ENCODE measurements around the gene LRRC15. TPM values are rescaled to one million over a fixed set of nuclear protein-coding genes. Genes with fewer than 3 reads are reported as not detected.
A peak's percentile ranks its signal among the peaks of the same experiment; 100 is the strongest.

LRRC15 gene
- total and polyA plus RNA-seq, 8 donors, result 0.03 to 6.2 (median 0.16) TPM

DNA sequence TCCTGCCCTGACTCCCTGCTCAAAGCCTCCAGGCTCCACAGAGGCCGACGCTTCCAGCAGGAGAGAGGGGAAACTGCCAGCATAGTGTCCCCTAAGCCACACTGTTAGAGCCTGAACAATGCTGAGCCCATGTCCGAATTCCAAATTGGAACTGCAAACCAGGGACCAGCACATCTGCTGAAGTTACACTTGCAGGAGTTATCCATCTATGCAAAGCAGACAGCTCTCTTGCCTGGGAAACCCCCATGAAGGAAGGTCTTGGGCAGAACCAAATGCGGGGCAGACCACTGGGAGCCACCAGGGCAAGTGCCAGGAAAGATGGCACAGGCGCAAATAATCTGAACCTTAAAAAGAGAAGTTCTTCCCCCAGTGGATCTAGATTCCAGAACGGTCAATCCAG lies 625 bp downstream of the LRRC15 start:
- H3K4me3 ChIP-seq, result no peak overlapping the region
- DNase-seq (no peak), ATAC-seq (no peak)
- peaks cover 0 to 38% of the 10 kb centered on the region in 2 donors for H3K27me3 ChIP-seq
- H3K4me1 ChIP-seq, result no peaks in the 10 kb centered on the region
- no peaks in the 10 kb centered on the region for H3K36me3 ChIP-seq
- no peak overlapping the region for H3K27ac ChIP-seq
- H3K9me3 ChIP-seq, result no peaks in the 10 kb centered on the region
- intact Hi-C loops (cut with DNase I), result no loop called here
- TF ChIP-seq, protein P1, sequence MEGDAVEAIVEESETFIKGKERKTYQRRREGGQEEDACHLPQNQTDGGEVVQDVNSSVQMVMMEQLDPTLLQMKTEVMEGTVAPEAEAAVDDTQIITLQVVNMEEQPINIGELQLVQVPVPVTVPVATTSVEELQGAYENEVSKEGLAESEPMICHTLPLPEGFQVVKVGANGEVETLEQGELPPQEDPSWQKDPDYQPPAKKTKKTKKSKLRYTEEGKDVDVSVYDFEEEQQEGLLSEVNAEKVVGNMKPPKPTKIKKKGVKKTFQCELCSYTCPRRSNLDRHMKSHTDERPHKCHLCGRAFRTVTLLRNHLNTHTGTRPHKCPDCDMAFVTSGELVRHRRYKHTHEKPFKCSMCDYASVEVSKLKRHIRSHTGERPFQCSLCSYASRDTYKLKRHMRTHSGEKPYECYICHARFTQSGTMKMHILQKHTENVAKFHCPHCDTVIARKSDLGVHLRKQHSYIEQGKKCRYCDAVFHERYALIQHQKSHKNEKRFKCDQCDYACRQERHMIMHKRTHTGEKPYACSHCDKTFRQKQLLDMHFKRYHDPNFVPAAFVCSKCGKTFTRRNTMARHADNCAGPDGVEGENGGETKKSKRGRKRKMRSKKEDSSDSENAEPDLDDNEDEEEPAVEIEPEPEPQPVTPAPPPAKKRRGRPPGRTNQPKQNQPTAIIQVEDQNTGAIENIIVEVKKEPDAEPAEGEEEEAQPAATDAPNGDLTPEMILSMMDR (IDR thresholded peaks at IDR 0.05), result no peak

DNA sequence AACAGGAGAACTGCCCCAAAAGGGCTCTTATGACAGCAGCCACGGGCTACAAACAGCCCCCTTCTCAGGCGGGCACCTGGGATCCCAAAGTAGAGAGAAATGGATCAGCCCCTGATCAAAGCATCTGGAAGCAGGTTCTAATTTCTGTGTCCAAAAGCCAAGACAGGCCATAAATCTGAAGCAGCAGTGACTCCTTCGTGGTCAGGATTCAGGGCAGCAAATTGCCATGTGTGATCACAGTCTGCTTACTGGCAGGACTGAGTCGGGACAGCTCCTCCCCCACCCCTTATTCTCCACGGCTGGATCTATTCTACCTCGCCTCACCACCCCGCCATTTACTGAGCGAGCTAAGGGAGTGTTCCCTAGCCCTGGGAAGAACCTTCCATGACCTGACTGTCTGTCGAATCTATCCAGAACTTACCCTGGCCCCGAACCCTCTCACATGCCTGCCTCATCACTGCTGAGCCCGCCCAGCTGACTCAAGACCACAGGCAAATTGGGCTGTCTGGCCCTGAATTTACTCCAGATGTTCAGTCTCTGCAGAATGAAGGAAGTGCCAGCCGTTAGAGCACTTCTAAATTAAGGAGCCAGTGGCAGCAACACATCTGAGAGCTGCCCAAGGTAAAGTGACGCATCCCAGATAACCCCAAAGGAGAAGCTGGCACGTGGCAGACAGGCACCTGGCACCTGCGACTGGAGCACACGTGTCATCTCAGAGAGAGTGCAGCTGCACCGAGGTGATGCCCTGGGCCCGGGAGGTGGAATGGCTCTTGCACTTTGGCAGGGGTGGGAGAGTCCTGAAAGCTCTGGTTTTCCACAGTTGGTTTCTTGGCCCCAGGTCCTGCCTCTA lies 1.3 kb downstream of the LRRC15 start:
- DNase-seq (peak in 1 of 4 donors; percentile 41), ATAC-seq (no peak)
- H3K9me3 ChIP-seq, result no peaks in the 10 kb centered on the region
- no peaks in the 10 kb centered on the region for H3K4me1 ChIP-seq
- H3K4me3 ChIP-seq, result no peak overlapping the region
- H3K27ac ChIP-seq, result no peak overlapping the region
- TF ChIP-seq, protein P1 (IDR thresholded peaks at IDR 0.05), result no peak
- intact Hi-C loops (cut with DNase I), result no loop called here
- H3K36me3 ChIP-seq, result no peaks in the 10 kb centered on the region
- H3K27me3 ChIP-seq, result peaks cover 0 to 38% of the 10 kb centered on the region in 2 donors

DNA sequence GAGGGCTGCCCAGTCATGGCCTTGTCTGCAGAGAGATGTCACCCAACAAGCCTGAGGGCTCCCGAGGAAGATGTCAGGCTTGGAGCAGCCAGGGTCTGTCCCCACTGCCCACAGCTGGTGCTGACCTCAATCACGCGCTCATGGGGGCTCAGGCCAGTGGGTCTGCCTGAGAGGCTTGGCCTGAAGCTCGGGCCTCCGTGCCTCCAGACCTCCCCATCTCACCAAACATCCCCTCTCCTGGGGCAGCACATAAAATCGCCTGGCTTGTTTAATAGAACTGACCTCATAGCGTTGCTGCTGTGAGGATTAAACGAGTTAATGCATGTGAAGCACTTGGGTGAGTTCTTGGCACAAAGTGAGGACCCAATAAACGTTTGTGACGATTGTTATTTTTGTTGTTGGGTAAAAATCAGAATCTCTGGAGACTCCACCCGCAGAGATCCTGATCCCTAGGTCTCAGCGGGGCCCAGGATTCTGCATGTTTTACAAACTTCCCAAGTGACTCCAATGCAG lies 3.5 kb downstream of the LRRC15 start:
- DNase-seq (peak in 1 of 4 donors; percentile 41), ATAC-seq (no peak)
- TF ChIP-seq, protein P1 (IDR thresholded peaks at IDR 0.05), result no peak
- H3K4me3 ChIP-seq, result no peak overlapping the region
- intact Hi-C loops (cut with DNase I), result no loop called here
- peaks cover 0 to 35% of the 10 kb centered on the region in 2 donors for H3K27me3 ChIP-seq
- no peak overlapping the region for H3K27ac ChIP-seq
- H3K36me3 ChIP-seq, result no peaks in the 10 kb centered on the region
- no peaks in the 10 kb centered on the region for H3K9me3 ChIP-seq
- H3K4me1 ChIP-seq, result no peaks in the 10 kb centered on the region

GRCh38 chr3:194365526-194365925 lies 4.0 kb downstream of the LRRC15 start:
- no peak overlapping the region for H3K27ac ChIP-seq
- H3K27me3 ChIP-seq, result peaks cover 0 to 30% of the 10 kb centered on the region in 2 donors
- H3K4me3 ChIP-seq, result no peak overlapping the region
- no peaks in the 10 kb centered on the region for H3K4me1 ChIP-seq
- TF ChIP-seq, protein P1 (IDR thresholded peaks at IDR 0.05), result no peak
- no peaks in the 10 kb centered on the region for H3K36me3 ChIP-seq
- no peaks in the 10 kb centered on the region for H3K9me3 ChIP-seq
- DNase-seq (no peak), ATAC-seq (no peak)
- intact Hi-C loops (cut with DNase I), result no loop called here

- no peak overlapping the region for H3K27ac ChIP-seq
- no peaks in the 10 kb centered on the region for H3K36me3 ChIP-seq
- TF ChIP-seq, protein P1 (IDR thresholded peaks at IDR 0.05), result no peak
- no peaks in the 10 kb centered on the region for H3K9me3 ChIP-seq
- ATAC-seq, result peak; percentile 50
- peak in 3 of 4 donors; percentile 52 to 64 (median 60) for DNase-seq
- H3K4me1 ChIP-seq, result no peaks in the 10 kb centered on the region
- no peak overlapping the region for H3K4me3 ChIP-seq
- intact Hi-C loops (cut with DNase I), result no loop called here
- H3K27me3 ChIP-seq, result peaks cover 0 to 24% of the 10 kb centered on the region in 2 donors
Measured at GRCh38 chr3:194364652-194365434, 4.7 kb downstream of the LRRC15 start.
